ENCODE measurements around the gene RBM6.

DNA sequence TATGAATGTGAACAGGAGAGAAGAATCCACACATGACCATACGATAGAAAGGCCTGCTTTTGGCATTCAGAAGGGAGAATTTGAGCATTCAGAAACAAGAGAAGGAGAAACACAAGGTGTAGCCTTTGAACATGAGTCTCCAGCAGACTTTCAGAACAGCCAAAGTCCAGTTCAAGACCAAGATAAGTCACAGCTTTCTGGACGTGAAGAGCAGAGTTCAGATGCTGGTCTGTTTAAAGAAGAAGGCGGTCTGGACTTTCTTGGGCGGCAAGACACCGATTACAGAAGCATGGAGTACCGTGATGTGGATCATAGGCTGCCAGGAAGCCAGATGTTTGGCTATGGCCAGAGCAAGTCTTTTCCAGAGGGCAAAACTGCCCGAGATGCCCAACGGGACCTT lies 28.4 kb downstream of the RBM6 start:
- TF ChIP-seq, protein P1, sequence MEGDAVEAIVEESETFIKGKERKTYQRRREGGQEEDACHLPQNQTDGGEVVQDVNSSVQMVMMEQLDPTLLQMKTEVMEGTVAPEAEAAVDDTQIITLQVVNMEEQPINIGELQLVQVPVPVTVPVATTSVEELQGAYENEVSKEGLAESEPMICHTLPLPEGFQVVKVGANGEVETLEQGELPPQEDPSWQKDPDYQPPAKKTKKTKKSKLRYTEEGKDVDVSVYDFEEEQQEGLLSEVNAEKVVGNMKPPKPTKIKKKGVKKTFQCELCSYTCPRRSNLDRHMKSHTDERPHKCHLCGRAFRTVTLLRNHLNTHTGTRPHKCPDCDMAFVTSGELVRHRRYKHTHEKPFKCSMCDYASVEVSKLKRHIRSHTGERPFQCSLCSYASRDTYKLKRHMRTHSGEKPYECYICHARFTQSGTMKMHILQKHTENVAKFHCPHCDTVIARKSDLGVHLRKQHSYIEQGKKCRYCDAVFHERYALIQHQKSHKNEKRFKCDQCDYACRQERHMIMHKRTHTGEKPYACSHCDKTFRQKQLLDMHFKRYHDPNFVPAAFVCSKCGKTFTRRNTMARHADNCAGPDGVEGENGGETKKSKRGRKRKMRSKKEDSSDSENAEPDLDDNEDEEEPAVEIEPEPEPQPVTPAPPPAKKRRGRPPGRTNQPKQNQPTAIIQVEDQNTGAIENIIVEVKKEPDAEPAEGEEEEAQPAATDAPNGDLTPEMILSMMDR (IDR thresholded peaks at IDR 0.05): no peak
- TF ChIP-seq EP300 (IDR thresholded peaks at IDR 0.05) (no peak), POLR2A (IDR thresholded peaks at IDR 0.05) (no peak)
